ENCODE data around the gene LYPD3. TPM values are rescaled to one million over a fixed set of nuclear protein-coding genes. Genes with fewer than 3 reads are reported as not detected.

The LYPD3 gene
- total RNA-seq, 1 donor: not detected

GRCh38 chr19:43416951-43417623 lies 48.3 kb downstream of the LYPD3 start:
- Histone ChIP-seq H4K20me1 (ENCODE audit: insufficient read depth, low read length) (no peaks in the 10 kb centered on the region), H3K27ac (ENCODE audit: low read depth, low read length) (no peak overlapping the region), H3K4me2 (ENCODE audit: insufficient read depth, low read length) (no peak overlapping the region), H3K36me3 (ENCODE audit: insufficient read depth, low read length) (no peaks in the 10 kb centered on the region), H3K4me3 (ENCODE audit: insufficient read depth, low read length) (no peak overlapping the region), H2AFZ (ENCODE audit: low read length) (no peak overlapping the region), H3K4me1 (ENCODE audit: insufficient read depth, low read length) (no peaks in the 10 kb centered on the region), H3K9me3 (ENCODE audit: low read depth, low read length) (no peaks in the 10 kb centered on the region), H3K27me3 (ENCODE audit: insufficient read depth, low read length) (peaks cover 13% of the 10 kb centered on the region), H3K79me2 (ENCODE audit: insufficient read depth, low read length) (no peaks in the 10 kb centered on the region)
- TF ChIP-seq CTCF (IDR thresholded peaks at IDR 0.05; ENCODE audit: extremely low read depth, low read depth, low read length): no peak
- no peak for DNase-seq (ENCODE audit: insufficient read length, low spot score, missing footprints)

- Histone ChIP-seq H4K20me1 (ENCODE audit: insufficient read depth, low read length) (no peaks in the 10 kb centered on the region), H3K27me3 (ENCODE audit: insufficient read depth, low read length) (peaks cover 10% of the 10 kb centered on the region), H3K4me1 (ENCODE audit: insufficient read depth, low read length) (no peaks in the 10 kb centered on the region), H2AFZ (ENCODE audit: low read length) (no peak within 1 kb of the TSS), H3K4me3 (ENCODE audit: insufficient read depth, low read length) (no peak within 1 kb of the TSS), H3K79me2 (ENCODE audit: insufficient read depth, low read length) (no peaks in the 10 kb centered on the region), H3K9me3 (ENCODE audit: low read depth, low read length) (no peaks in the 10 kb centered on the region), H3K36me3 (ENCODE audit: insufficient read depth, low read length) (no peaks in the 10 kb centered on the region), H3K27ac (ENCODE audit: low read depth, low read length) (no peak within 1 kb of the TSS), H3K4me2 (ENCODE audit: insufficient read depth, low read length) (no peak within 1 kb of the TSS)
- no peak for DNase-seq (ENCODE audit: insufficient read length, low spot score, missing footprints)
- no peak for TF ChIP-seq CTCF (IDR thresholded peaks at IDR 0.05; ENCODE audit: extremely low read depth, low read depth, low read length)
These were observed 50.9 kb downstream of the LYPD3 start, which contains the start of gene TEX101 for GRCh38 chr19:43414554-43414953. Gene TEX101 (plus strand): TSS chr19:43414890. CDS start chr19:43415920, 1,030 bp downstream.

- Histone ChIP-seq H4K20me1 (ENCODE audit: insufficient read depth, low read length) (no peaks in the 10 kb centered on the region), H3K36me3 (ENCODE audit: insufficient read depth, low read length) (no peaks in the 10 kb centered on the region), H3K9me3 (ENCODE audit: low read depth, low read length) (no peaks in the 10 kb centered on the region), H3K4me3 (ENCODE audit: insufficient read depth, low read length) (no peak overlapping the region), H3K27ac (ENCODE audit: low read depth, low read length) (no peak overlapping the region), H3K4me1 (ENCODE audit: insufficient read depth, low read length) (no peaks in the 10 kb centered on the region), H3K4me2 (ENCODE audit: insufficient read depth, low read length) (no peak overlapping the region), H3K79me2 (ENCODE audit: insufficient read depth, low read length) (no peaks in the 10 kb centered on the region), H2AFZ (ENCODE audit: low read length) (no peak overlapping the region), H3K27me3 (ENCODE audit: insufficient read depth, low read length) (peaks cover 3% of the 10 kb centered on the region)
- no peak for DNase-seq (ENCODE audit: insufficient read length, low spot score, missing footprints)
- no peak for TF ChIP-seq CTCF (IDR thresholded peaks at IDR 0.05; ENCODE audit: extremely low read depth, low read depth, low read length)
These were observed 53.0 kb downstream of the LYPD3 start for GRCh38 chr19:43412441-43412840.

Other genes starting within 250 kb of the LYPD3 start
- gene PSG9, start 196.1 kb downstream of the LYPD3 start, total RNA-seq: not detected in 2 replicates
- under 0.01 TPM in 1 of 2 replicates, not detected in the other for gene CD177, start 111.9 kb downstream of the LYPD3 start, total RNA-seq
- not detected in 2 replicates for gene TEX101, start 50.7 kb downstream of the LYPD3 start, total RNA-seq
- 10.9 and 12.1 TPM in 2 replicates for gene PHLDB3, start 39.1 kb upstream of the LYPD3 start, total RNA-seq
- gene ETHE1, start 61.6 kb upstream of the LYPD3 start, total RNA-seq: 42.7 and 52.1 TPM in 2 replicates
- gene ZNF575, start 67.6 kb upstream of the LYPD3 start, total RNA-seq: 0.29 and 0.72 TPM in 2 replicates
- 21.4 and 22.7 TPM in 2 replicates for gene XRCC1, start 109.9 kb upstream of the LYPD3 start, total RNA-seq
- gene PINLYP, start 110.2 kb upstream of the LYPD3 start, total RNA-seq: 0.72 and 2.9 TPM in 2 replicates
- 18.9 and 23.2 TPM in 2 replicates for gene IRGQ, start 130.5 kb upstream of the LYPD3 start, total RNA-seq
- gene ZNF576, start 131.0 kb upstream of the LYPD3 start, total RNA-seq: 7.4 and 9.4 TPM in 2 replicates
- under 0.01 TPM in 1 of 2 replicates, not detected in the other for gene SRRM5, start 146.5 kb upstream of the LYPD3 start, total RNA-seq
- gene ZNF428, start 154.0 kb upstream of the LYPD3 start, total RNA-seq: 31.5 and 37.3 TPM in 2 replicates
- gene CADM4, start 174.2 kb upstream of the LYPD3 start, total RNA-seq: 1.2 and 1.4 TPM in 2 replicates
- gene PLAUR, start 204.6 kb upstream of the LYPD3 start, total RNA-seq: 52.5 and 62.2 TPM in 2 replicates